MCF 10A (cell line): ENCODE data around the gene TUBGCP6. TPM values are rescaled to one million over a fixed set of nuclear protein-coding genes. Genes with fewer than 3 reads are reported as not detected.

Experiments
- BruUV-seq: library from RNA; stranded (reverse); fragments of 400-500 nt; replicated peaks from 2 replicates; lab custom pipeline; 2021; lab: Mats Ljungman, UMichigan
- CTCF ChIA-PET: fragments of 300-600 bp; sonication (Branson Sonifier 250); formaldehyde crosslinking; extraction: SDS; loops from one replicate; lab custom pipeline; 2021; ENCODE audit warnings: antibody characterized with exemption, inconsistent platforms; lab: Yijun Ruan, JAX
- POLR2A ChIA-PET: fragments of 300-600, 350-650 bp; sonication (Branson Sonifier 250); formaldehyde crosslinking; extraction: SDS; loops from one replicate; lab custom pipeline; 2020; ENCODE audit warnings: antibody characterized with exemption, inconsistent platforms; lab: Yijun Ruan, JAX
- DNase-seq: peaks from one replicate; pipeline ENCODE4 v3.0.0-alpha.2; 2018; ENCODE audit not compliant: unreplicated experiment
- H3K27ac Mint-ChIP-seq: one replicate; pipeline ENCODE4 v1.8.0; 2022; ENCODE audit warnings: mild to moderate bottlenecking, low read depth, mixed read lengths; ENCODE audit not compliant: unreplicated experiment
- H3K27me3 Mint-ChIP-seq: one replicate; pipeline ENCODE4 v1.8.0; 2022; ENCODE audit warnings: mixed read lengths; ENCODE audit not compliant: insufficient read depth, unreplicated experiment
- H3K36me3 Mint-ChIP-seq: one replicate; pipeline ENCODE4 v1.8.0; 2022; ENCODE audit warnings: mild to moderate bottlenecking, moderate library complexity, mixed read lengths; ENCODE audit not compliant: insufficient read depth, unreplicated experiment
- H3K4me1 Mint-ChIP-seq: one replicate; pipeline ENCODE4 v1.8.0; 2022; ENCODE audit warnings: mixed read lengths; ENCODE audit not compliant: insufficient read depth, unreplicated experiment
- H3K4me3 Mint-ChIP-seq: one replicate; pipeline ENCODE4 v1.8.0; 2022; ENCODE audit warnings: mild to moderate bottlenecking, moderate library complexity, mixed read lengths; ENCODE audit not compliant: unreplicated experiment
- H3K9me3 Mint-ChIP-seq: one replicate; pipeline ENCODE4 v1.8.0; 2022; ENCODE audit warnings: mixed read lengths; ENCODE audit not compliant: unreplicated experiment
- intact Hi-C: fragments of 100-400 bp; cut with micrococcal nuclease; formaldehyde crosslinking; loops from 2 replicates; pipeline ENCODE4 v1.14.1; 2022
- total RNA-seq: library from RNA; stranded (reverse); gene quantifications from 2 replicates; pipeline ENCODE4 v1.2.3, GENCODE V29; 2022
- TF ChIP-seq, protein P1 (sequence below): fragments of 200-600 bp; IDR thresholded peaks from one replicate; pipeline ENCODE4 v1.8.0; 2022; ENCODE audit warnings: antibody characterized with exemption, mild to moderate bottlenecking; ENCODE audit not compliant: unreplicated experiment

The TUBGCP6 gene
- total RNA-seq, 1 experiment from 2014 or later = 27.9 TPM

DNA sequence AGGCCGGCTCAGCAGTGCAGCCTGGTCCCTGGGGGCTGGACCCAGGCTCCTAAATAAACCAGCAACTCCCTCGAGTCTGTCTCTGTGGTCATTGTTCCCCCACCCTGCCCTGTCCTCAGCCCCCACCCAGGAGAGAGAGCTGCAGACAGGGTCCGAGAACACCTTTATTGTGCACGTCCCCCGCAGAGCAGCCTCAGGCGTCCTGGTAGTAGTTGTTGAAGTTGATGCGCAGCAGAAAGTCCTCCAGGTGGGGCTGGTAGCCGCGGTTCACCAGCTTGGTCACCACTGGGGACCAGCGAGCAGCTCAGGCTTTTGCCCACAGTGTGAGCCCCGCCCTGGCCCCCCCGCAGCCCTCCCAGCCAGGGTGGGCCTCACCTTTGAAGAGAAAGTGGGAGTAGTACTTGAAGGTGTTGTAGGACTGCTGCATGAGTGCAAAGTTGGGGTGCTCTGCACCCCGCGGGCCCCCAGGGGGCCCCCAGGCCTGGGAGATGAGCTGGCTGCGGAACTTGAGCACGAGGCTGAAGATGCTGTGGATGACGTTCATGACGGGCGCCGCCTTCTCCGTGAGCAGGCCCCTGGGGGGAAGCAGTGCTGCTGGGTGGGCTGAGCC is 27.2 kb downstream of the TUBGCP6 start:
- intact Hi-C loops = no loop called here
- Mint-ChIP-seq H3K4me3 (no peak overlapping the region), H3K27me3 (no peaks in the 10 kb centered on the region), H3K4me1 (no peaks in the 10 kb centered on the region), H3K27ac (no peak overlapping the region), H3K36me3 (peaks cover 72% of the 10 kb centered on the region), H3K9me3 (no peaks in the 10 kb centered on the region)
- no peak for DNase-seq
- BruUV-seq = no TSS peak
- TF ChIP-seq, protein P1, sequence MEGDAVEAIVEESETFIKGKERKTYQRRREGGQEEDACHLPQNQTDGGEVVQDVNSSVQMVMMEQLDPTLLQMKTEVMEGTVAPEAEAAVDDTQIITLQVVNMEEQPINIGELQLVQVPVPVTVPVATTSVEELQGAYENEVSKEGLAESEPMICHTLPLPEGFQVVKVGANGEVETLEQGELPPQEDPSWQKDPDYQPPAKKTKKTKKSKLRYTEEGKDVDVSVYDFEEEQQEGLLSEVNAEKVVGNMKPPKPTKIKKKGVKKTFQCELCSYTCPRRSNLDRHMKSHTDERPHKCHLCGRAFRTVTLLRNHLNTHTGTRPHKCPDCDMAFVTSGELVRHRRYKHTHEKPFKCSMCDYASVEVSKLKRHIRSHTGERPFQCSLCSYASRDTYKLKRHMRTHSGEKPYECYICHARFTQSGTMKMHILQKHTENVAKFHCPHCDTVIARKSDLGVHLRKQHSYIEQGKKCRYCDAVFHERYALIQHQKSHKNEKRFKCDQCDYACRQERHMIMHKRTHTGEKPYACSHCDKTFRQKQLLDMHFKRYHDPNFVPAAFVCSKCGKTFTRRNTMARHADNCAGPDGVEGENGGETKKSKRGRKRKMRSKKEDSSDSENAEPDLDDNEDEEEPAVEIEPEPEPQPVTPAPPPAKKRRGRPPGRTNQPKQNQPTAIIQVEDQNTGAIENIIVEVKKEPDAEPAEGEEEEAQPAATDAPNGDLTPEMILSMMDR = no peak
- ChIA-PET CTCF (interaction anchor here (2.1 kb wide), 1 partner anchor 69 kb away, joined by 6 read pairs; no protein-coding TSS in a partner anchor), POLR2A (interaction anchor here (1.4 kb wide), 1 partner anchor 27 kb away, joined by 4 read pairs; no protein-coding TSS in a partner anchor)

DNA sequence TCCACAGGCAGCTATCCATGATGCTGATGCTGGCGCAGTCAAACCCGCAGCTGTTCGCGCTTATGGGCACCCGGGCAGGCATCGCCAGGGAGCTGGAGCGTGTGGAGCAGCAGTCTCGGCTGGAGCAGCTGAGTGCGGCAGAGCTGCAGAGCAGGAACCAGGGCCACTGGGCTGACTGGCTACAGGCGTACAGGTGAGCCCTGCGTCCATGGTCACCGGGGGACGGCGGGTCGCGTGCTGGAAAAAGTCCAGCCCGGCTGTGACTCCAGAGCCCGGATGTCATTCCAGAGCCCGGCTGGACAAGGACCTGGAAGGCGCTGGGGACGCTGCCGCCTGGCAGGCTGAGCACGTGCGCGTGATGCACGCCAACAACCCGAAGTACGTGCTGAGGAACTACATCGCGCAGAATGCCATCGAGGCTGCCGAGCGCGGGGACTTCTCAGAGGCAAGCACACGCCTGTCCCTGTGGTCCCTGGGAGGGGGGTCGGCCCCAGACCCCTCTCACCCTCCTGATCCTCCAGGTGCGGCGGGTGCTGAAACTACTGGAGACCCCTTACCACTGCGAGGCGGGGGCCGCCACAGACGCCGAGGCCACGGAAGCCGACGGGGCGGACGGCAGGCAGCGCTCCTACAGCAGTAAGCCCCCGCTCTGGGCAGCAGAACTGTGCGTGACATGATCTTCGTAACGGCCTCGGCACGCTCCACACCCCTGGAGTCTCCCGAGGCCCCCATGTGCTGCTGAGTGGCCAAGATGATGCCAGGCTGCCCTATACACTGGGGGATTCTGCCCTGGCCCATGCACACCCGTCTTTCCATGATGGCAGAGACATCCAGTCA is 27.9 kb downstream of the TUBGCP6 start:
- CTCF ChIA-PET = interaction anchor here (0.6 to 2.1 kb wide), 2 partner anchors 20 to 68 kb away, joined by 3 to 6 read pairs; no protein-coding TSS in a partner anchor
- Mint-ChIP-seq H3K4me1 (no peaks in the 10 kb centered on the region), H3K4me3 (no peak overlapping the region), H3K27ac (no peak overlapping the region), H3K27me3 (no peaks in the 10 kb centered on the region), H3K36me3 (peaks cover 77% of the 10 kb centered on the region), H3K9me3 (no peaks in the 10 kb centered on the region)
- POLR2A ChIA-PET = interaction anchor here (0.6 kb wide), 1 partner anchor 159 kb away, joined by 3 read pairs; no protein-coding TSS in a partner anchor
- intact Hi-C loops = no loop called here
- TF ChIP-seq, protein P1 = no peak
- no TSS peak for BruUV-seq
- DNase-seq = no peak

DNA sequence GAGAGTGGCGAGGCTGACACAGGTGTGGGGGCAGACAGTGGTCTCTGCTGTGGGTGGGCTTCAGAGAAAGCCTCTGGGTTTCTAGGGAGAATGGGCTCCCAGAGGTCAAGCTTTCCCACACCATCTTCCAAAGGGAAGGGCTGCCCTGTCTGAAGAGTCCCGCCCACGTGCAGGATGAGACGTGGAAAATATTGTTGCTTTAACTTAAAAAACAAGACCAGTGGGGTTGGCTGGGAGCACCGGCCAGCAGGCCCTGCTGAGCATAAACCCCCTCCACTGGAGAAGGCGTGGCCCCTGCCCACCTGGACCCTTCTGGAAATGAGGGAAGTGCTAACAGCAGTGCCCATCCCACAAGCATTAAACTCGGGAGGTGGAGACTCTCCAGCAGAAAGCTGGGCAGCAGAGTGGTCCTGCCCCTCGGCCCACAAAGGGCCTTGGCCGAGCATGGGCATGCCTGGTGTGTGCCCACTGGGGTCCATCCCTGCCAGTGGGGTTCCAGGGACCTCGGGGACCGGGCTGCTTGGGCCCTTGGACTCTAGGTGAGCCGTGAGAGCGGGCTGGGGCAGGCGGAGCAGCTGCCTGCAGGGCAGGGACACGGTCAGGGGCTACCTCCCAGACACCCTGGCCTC is 28.7 kb downstream of the TUBGCP6 start:
- no TSS peak for BruUV-seq
- CTCF ChIA-PET = interaction anchor here (0.6 to 2.1 kb wide), 4 partner anchors 10 to 68 kb away, joined by 3 to 11 read pairs (median 6); no protein-coding TSS in a partner anchor
- peaks cover 75% of the 10 kb centered on the region for H3K36me3 Mint-ChIP-seq
- H3K27me3 Mint-ChIP-seq = no peaks in the 10 kb centered on the region
- no peak overlapping the region for H3K27ac Mint-ChIP-seq
- H3K4me3 Mint-ChIP-seq = no peak overlapping the region
- no peaks in the 10 kb centered on the region for H3K4me1 Mint-ChIP-seq
- TF ChIP-seq, protein P1 = no peak
- no peaks in the 10 kb centered on the region for H3K9me3 Mint-ChIP-seq
- no peak for DNase-seq
- POLR2A ChIA-PET = interaction anchor here (0.6 to 0.9 kb wide), 2 partner anchors 35 to 160 kb away, joined by 3 read pairs; partner anchors contain the start of gene HDAC10
- intact Hi-C loops = no loop called here
